K562 (cell line): ENCODE measurements around the gene STK26. TPM values are rescaled to one million over a fixed set of nuclear protein-coding genes. Genes with fewer than 3 reads are reported as not detected.

ENCODE experiments used
- ATAC-seq: fragments of 200-7000 bp; cut with Tn5 transposase; 3 replicates; pipeline ENCODE4 v1.9.1; 2020; ENCODE audit warnings: moderate library complexity
- BruUV-seq: library from RNA; stranded (reverse); fragments of 400-500 nt; replicated peaks from 2 replicates; lab custom pipeline; 2021; lab: Mats Ljungman, UMichigan
- CTCF ChIA-PET: fragments of 300-600 bp; formaldehyde crosslinking; extraction: SDS; loops from one replicate; lab custom pipeline; 2021; ENCODE audit warnings: low intra/inter-chr PET ratio; lab: Yijun Ruan, JAX
- POLR2A ChIA-PET: fragments of 300-600, 350-650 bp; sonication (Branson Sonifier 250); formaldehyde crosslinking; extraction: SDS; loops from one replicate; lab custom pipeline; 2021; ENCODE audit warnings: antibody characterized with exemption, inconsistent platforms; lab: Yijun Ruan, JAX
- DNase-seq, 4 experiments: peaks; one replicate each; pipeline versions ENCODE4 v3.0.0 to v3.0.0-alpha.2; 2011 to 2018; ENCODE audit warnings: low spot score in 3 of 4, mixed read lengths in 3 of 4; ENCODE audit errors: extremely low read depth in 1 of 4
- FAIRE-seq: peaks from 2 replicates; lab custom pipeline; 2011; peaks lifted over from hg19 to GRCh38; lab: Jason Lieb, UNC
- H2AFZ ChIP-seq: 2 replicates; pipeline ENCODE4 v1.6.0; 2011; ENCODE audit warnings: low read depth, low read length, control low read depth, inconsistent platforms
- H3K27ac ChIP-seq: fragments of 200-600 bp; 3 replicates; pipeline ENCODE4 v1.8.0; 2011; ENCODE audit warnings: low read depth, mild to moderate bottlenecking, control low read depth, inconsistent platforms, low read length, moderate library complexity, mixed read lengths; ENCODE audit errors: extremely low read depth
- H3K27me3 ChIP-seq, 2 experiments: fragments of 300-600 bp in 1 of 2; 2 replicates in 1 of 2; 3 replicates in 1 of 2; pipeline versions ENCODE4 v1.6.0 to v1.8.0; 2011; ENCODE audit warnings: inconsistent platforms in 2 of 2, low read length in 2 of 2, mild to moderate bottlenecking in 1 of 2, mixed read lengths in 1 of 2, moderate library complexity in 1 of 2; ENCODE audit not compliant: control insufficient read depth in 2 of 2, insufficient read depth in 2 of 2
- H3K36me3 ChIP-seq: fragments of 300-600 bp; 3 replicates; pipeline ENCODE4 v1.8.0; 2011; ENCODE audit warnings: mild to moderate bottlenecking, low read length, inconsistent platforms; ENCODE audit not compliant: control insufficient read depth, insufficient read depth
- H3K4me1 ChIP-seq, 2 experiments: fragments of 200-600 bp in 1 of 2; replicated peaks in 1 of 2; 2 replicates in 1 of 2; 3 replicates in 1 of 2; pipeline versions ENCODE4 v1.5.1 to v1.8.0; 2011; ENCODE audit warnings: inconsistent platforms in 2 of 2, low read length in 2 of 2, mild to moderate bottlenecking in 1 of 2, mixed read lengths in 1 of 2, moderate library complexity in 1 of 2; ENCODE audit not compliant: control insufficient read depth in 2 of 2, insufficient read depth in 2 of 2
- H3K4me2 ChIP-seq: 2 replicates; pipeline ENCODE4 v1.6.1; 2011; ENCODE audit warnings: low read length, control low read depth, inconsistent platforms, mixed read lengths; ENCODE audit not compliant: insufficient read depth
- H3K4me3 ChIP-seq: fragments of 200-600 bp; sonication (generic), shearing (Covaris generic); 2 replicates; pipeline ENCODE4 v1.5.1; 2016; ENCODE audit warnings: control low read depth, inconsistent platforms
- H3K79me2 ChIP-seq: fragments of 200-600 bp; 3 replicates; pipeline ENCODE4 v1.8.0; 2011; ENCODE audit warnings: low read length, inconsistent platforms; ENCODE audit not compliant: control insufficient read depth, insufficient read depth
- H3K9ac ChIP-seq, 2 experiments: 2 replicates each; pipeline versions ENCODE4 v1.6.0 to v1.6.1; 2011; ENCODE audit warnings: low read depth in 2 of 2, low read length in 2 of 2, control low read depth in 1 of 2, inconsistent platforms in 1 of 2, mild to moderate bottlenecking in 1 of 2, mixed read lengths in 1 of 2; ENCODE audit not compliant: insufficient read depth in 1 of 2
- H3K9me1 ChIP-seq: one replicate; pipeline ENCODE4 v1.6.0; 2011; ENCODE audit warnings: inconsistent platforms, mild to moderate bottlenecking, low read length, moderate library complexity; ENCODE audit not compliant: control insufficient read depth, insufficient read depth
- H3K9me3 ChIP-seq: replicated peaks from 2 replicates; pipeline ENCODE4 v1.5.1; 2011; ENCODE audit warnings: low read depth, low read length, inconsistent platforms; ENCODE audit not compliant: control insufficient read depth, insufficient read depth
- H4K20me1 ChIP-seq: replicated peaks from 2 replicates; pipeline ENCODE4 v1.6.1; 2011; ENCODE audit warnings: low read length, inconsistent platforms, mixed read lengths; ENCODE audit not compliant: control insufficient read depth, insufficient read depth
- CCNT2 ChIP-seq: IDR thresholded peaks from 2 replicates; pipeline ENCODE4 v1.6.1; 2011; ENCODE audit warnings: borderline replicate concordance, low read depth, mild to moderate bottlenecking, moderate library complexity, mixed read lengths, low read length; ENCODE audit not compliant: insufficient read length; ENCODE audit errors: extremely low read depth
- FOXK2 ChIP-seq, 2 experiments: fragments of 450-650 bp; IDR thresholded peaks in 1 of 2; conservative IDR thresholded peaks in 1 of 2; 2 replicates each; pipeline ENCODE4 v1.6.1; 2016; ENCODE audit warnings: low read depth in 2 of 2, mild to moderate bottlenecking in 1 of 2
- HMBOX1 ChIP-seq: sonication (generic); IDR thresholded peaks from 2 replicates; pipeline ENCODE4 v1.6.1; 2016
- HNRNPL ChIP-seq: fragments of 200-400 bp; formaldehyde crosslinking; IDR thresholded peaks from 2 replicates; pipeline ENCODE4 v1.6.1; 2017; ENCODE audit warnings: low read depth, mild to moderate bottlenecking, low read length
- KDM1A ChIP-seq, 2 experiments: fragments of 450-650 bp; IDR thresholded peaks; 2 replicates each; pipeline ENCODE4 v1.6.1; 2016; ENCODE audit warnings: mild to moderate bottlenecking in 2 of 2
- MEIS2 ChIP-seq: fragments of 450-650 bp; IDR thresholded peaks from 2 replicates; pipeline ENCODE4 v1.6.1; 2014; ENCODE audit warnings: mild to moderate bottlenecking; ENCODE audit not compliant: partially characterized antibody
- PML ChIP-seq: IDR thresholded peaks from 2 replicates; pipeline ENCODE4 v1.6.1; 2012; ENCODE audit warnings: low read length, inconsistent platforms
- RAD21 ChIP-seq, 2 experiments: fragments of 250-450 bp in 1 of 2; fragments of 450-650 bp in 1 of 2; sonication (Bioruptor Pico) in 1 of 2; formaldehyde crosslinking in 1 of 2; IDR thresholded peaks in 1 of 2; conservative IDR thresholded peaks in 1 of 2; 2 replicates each; pipeline versions ENCODE4 v1.4.0 to v1.8.0; 2020 to 2022; ENCODE audit warnings: mild to moderate bottlenecking in 2 of 2, moderate library complexity in 1 of 2
- TAL1 ChIP-seq: fragments of 450-650 bp; IDR thresholded peaks from 2 replicates; pipeline ENCODE4 v1.6.1; 2016; ENCODE audit warnings: mild to moderate bottlenecking
- TEAD4 ChIP-seq, 2 experiments: sonication (generic) in 1 of 2; formaldehyde crosslinking in 1 of 2; IDR thresholded peaks; 2 replicates each; pipeline versions ENCODE4 v1.6.1 to v1.8.0; 2012 to 2022; ENCODE audit warnings: borderline replicate concordance in 1 of 2, inconsistent platforms in 1 of 2, low read length in 1 of 2, mild to moderate bottlenecking in 1 of 2, missing genetic modification reagents in 1 of 2
- ZNF75A ChIP-seq: fragments of 450-650 bp; formaldehyde crosslinking; IDR thresholded peaks from 2 replicates; pipeline ENCODE4 v1.4.0; 2020; ENCODE audit warnings: mild to moderate bottlenecking
- WGBS: fragments of 100-300 bp; shearing (Covaris generic); methylation state at CpG from one replicate; pipeline ENCODE4 v1.1.6; 2016; ENCODE audit warnings: low coverage, mixed read lengths; ENCODE audit not compliant: insufficient coverage; ENCODE audit errors: missing lambda C conversion rate; 5-methylcytosine and 5-hydroxymethylcytosine counted together
- in situ Hi-C: fragments of 300-500 bp; cut with MboI; formaldehyde crosslinking; loops from 4 replicates; pipeline ENCODE4 v1.15.0; 2018; ENCODE audit warnings: inconsistent platforms, mixed read lengths
- intact Hi-C: fragments of 100-400 bp; cut with micrococcal nuclease; formaldehyde crosslinking; loops from 2 replicates; pipeline ENCODE4 v1.14.2; 2022
- polyA plus RNA-seq, 8 experiments: library from polyadenylated mRNA; depleted of rRNA in 4 of 8; stranded (reverse) in 5 of 8; unstranded in 3 of 8; fragments of >200 nt; fragmentation: Nextera tagmentation in 2 of 8; fragmentation: Illumina TruSeq in 1 of 8; extraction: Ambion mirVana in 2 of 8; extraction: Trizol in 1 of 8; gene quantifications; 2 replicates each; pipeline versions ENCODE4 v1.2.1 to v1.2.3, GENCODE V29; 2011 to 2014; ENCODE audit warnings: inconsistent platforms in 1 of 8, missing spikeins in 1 of 8
- total RNA-seq, 7 experiments: library from RNA; depleted of rRNA in 6 of 7; stranded (reverse); fragments of >200 nt in 6 of 7; fragmentation: Illumina TruSeq in 2 of 7; extraction: Trizol in 2 of 7; gene quantifications; 2 replicates each; pipeline versions ENCODE4 v1.2.1 to v1.2.3, GENCODE V29; 2011 to 2021; ENCODE audit warnings: low replicate concordance in 1 of 7

Gene STK26
- total and polyA plus RNA-seq, 9 of the 15 experiments (the other 6 are each of a cell fraction or from before 2014, with no cell fraction given), result 28.1 to 72.9 (median 50.1) TPM

- POLR2A ChIA-PET, result no interaction called here
- FAIRE-seq (no peak), DNase-seq (no peak), ATAC-seq (no peak)
- Histone ChIP-seq H3K4me3 (no peak overlapping the region), H3K27ac (no peak overlapping the region), H2AFZ (no peak overlapping the region), H3K9me3 (no peaks in the 10 kb centered on the region), H3K9me1 (no peaks in the 10 kb centered on the region), H3K79me2 (no peaks in the 10 kb centered on the region), H4K20me1 (no peaks in the 10 kb centered on the region), H3K4me1 (peaks cover 0 to 10% of the 10 kb centered on the region in 2 experiments; a peak in 2 of 5 replicates), H3K27me3 (no peaks in the 10 kb centered on the region), H3K36me3 (no peaks in the 10 kb centered on the region), H3K9ac (no peak overlapping the region), H3K4me2 (no peak overlapping the region)
- CTCF ChIA-PET, result no interaction called here
- TF ChIP-seq HNRNPL, result no peak
- peak; percentile 12 for TF ChIP-seq MEIS2
- BruUV-seq, result no TSS peak
- in situ Hi-C loops, result no loop called here
- intact Hi-C loops, result no loop called here
These were observed 44.0 kb upstream of the STK26 start for GRCh38 chrX:131979116-131979515.

- H3K27me3 ChIP-seq, result no peaks in the 10 kb centered on the region
- peak; percentile 86 for ATAC-seq
- no peaks in the 10 kb centered on the region for H3K79me2 ChIP-seq
- intact Hi-C loops, result loop anchor here (2.0 to 5.0 kb wide), 3 partner anchors 31 to 143 kb away; no protein-coding TSS in a partner anchor
- H3K9ac ChIP-seq, result peak overlapping the region; percentile 2 to 54; a peak in 2 of 4 replicates
- H3K9me3 ChIP-seq, result no peaks in the 10 kb centered on the region
- H3K36me3 ChIP-seq, result no peaks in the 10 kb centered on the region
- BruUV-seq, result no TSS peak
- peak overlapping the region; percentile 55 for H3K4me2 ChIP-seq
- WGBS, result 10% methylated on average over 2 of the region's 4 CpGs
- DNase-seq, result peak; percentile 28 to 80 (median 49)
- H2AFZ ChIP-seq, result peak overlapping the region; percentile 74
- FAIRE-seq, result peak; percentile 91
- no peak overlapping the region for H3K4me3 ChIP-seq
- H3K27ac ChIP-seq, result peak overlapping the region; percentile 24
- H4K20me1 ChIP-seq, result no peaks in the 10 kb centered on the region
- ChIA-PET POLR2A (interaction anchor here (1.1 to 1.4 kb wide), 2 partner anchors 22 to 38 kb away, joined by 3 to 6 read pairs; partner anchors contain the start of gene STK26), CTCF (no interaction called here)
- H3K4me1 ChIP-seq, result peaks cover 7 to 39% of the 10 kb centered on the region in 2 experiments; a peak in 4 of 5 replicates
- H3K9me1 ChIP-seq, result no peaks in the 10 kb centered on the region
- in situ Hi-C loops, result no loop called here
- TF ChIP-seq ZNF75A (CRISPR knock-in tag) (no peak), HMBOX1 (peak; percentile 61; the same call in 1 of the 2 replicates), FOXK2 (conservative IDR thresholded peaks at IDR 0.05 in 1 of 2, IDR thresholded peaks at IDR 0.05 in 1 of 2; ENCODE audit: low read depth in 2 of 2) (peak; percentile 73 to 87), PML (0 out of 2 replicates have a peak, but pooled peaks have one; percentile 28), CCNT2 (no peak), RAD21 (CRISPR knock-in tag; conservative IDR thresholded peaks at IDR 0.05 in 1 of 2, IDR thresholded peaks at IDR 0.05 in 1 of 2) (peak; percentile 33 to 44; a peak in 3 of 4 replicates), TEAD4 (IDR thresholded peaks at IDR 0.05; ENCODE audit: low read length) (peak; percentile 83), TEAD4 (CRISPR knock-in tag; IDR thresholded peaks at IDR 0.05; ENCODE audit: borderline replicate concordance) (no peak), KDM1A (IDR thresholded peaks at IDR 0.05) (peak; percentile 36 to 65; a peak in 3 of 4 replicates), TAL1 (peak; percentile 80)
These were observed 37.5 kb upstream of the STK26 start for GRCh38 chrX:131985526-131986049.
